B cell (primary cell): Measurements from ENCODE around the gene IFNAR2. TPM values are rescaled to one million over a fixed set of nuclear protein-coding genes. Genes with fewer than 3 reads are reported as not detected.
A peak's percentile ranks its signal among the peaks of the same experiment; 100 is the strongest.

Experiments
- ATAC-seq: fragments of 200-7000 bp; cut with Tn5 transposase; one replicate; pipeline ENCODE4 v1.10.0; 2021; ENCODE audit warnings: low read depth, mild to moderate bottlenecking, moderate number of reproducible peaks, moderate library complexity
- CTCF ChIA-PET: fragments of 350-600 bp; sonication (Branson Sonifier 250); formaldehyde crosslinking; loops from one replicate; lab custom pipeline; 2021; ENCODE audit warnings: antibody characterized with exemption, inconsistent platforms; lab: Charles Lee
- POLR2A ChIA-PET: fragments of 350-600 bp; sonication (Branson Sonifier 250); formaldehyde crosslinking; loops from one replicate; lab custom pipeline; 2021; ENCODE audit warnings: antibody characterized with exemption; lab: Charles Lee
- DNase-seq: peaks from one replicate; pipeline ENCODE4 v3.0.0; 2013
- H2AFZ ChIP-seq: 2 replicates; pipeline ENCODE4 v1.6.1; 2012; ENCODE audit warnings: mild to moderate bottlenecking, low read depth, low read length; ENCODE audit not compliant: insufficient read depth, poor library complexity, severe bottlenecking
- H3K27ac ChIP-seq, 2 donors: 1 replicate in 1 of 2; 2 replicates in 1 of 2; pipeline ENCODE4 v1.5.1; 2012 to 2013; ENCODE audit warnings: low read length in 2 of 2, mild to moderate bottlenecking in 2 of 2, moderate library complexity in 1 of 2
- H3K27me3 ChIP-seq, 4 experiments: fragments of 200-600 bp in 1 of 4; sonication (generic) in 1 of 4; replicated peaks in 1 of 4; 1 replicate in 2 of 4; 2 replicates in 2 of 4; pipeline versions ENCODE4 v1.6.1 to v1.7.0; 2013 to 2016; ENCODE audit warnings: low read length in 3 of 4, mild to moderate bottlenecking in 2 of 4, mixed read lengths in 1 of 4, moderate library complexity in 1 of 4; ENCODE audit not compliant: insufficient read depth in 4 of 4, control insufficient read depth in 3 of 4; ENCODE audit errors: control extremely low read depth in 1 of 4
- H3K36me3 ChIP-seq, 2 experiments: replicated peaks in 1 of 2; 1 replicate in 1 of 2; 2 replicates in 1 of 2; pipeline versions ENCODE4 v1.6.1 to v1.7.1; 2013; ENCODE audit warnings: low read length in 1 of 2; ENCODE audit not compliant: insufficient read depth in 2 of 2, control insufficient read depth in 1 of 2; ENCODE audit errors: control extremely low read depth in 1 of 2, extremely low read depth in 1 of 2
- H3K4me1 ChIP-seq, 2 donors: fragments of 200-600 bp in 1 of 2; sonication (generic) in 1 of 2; 1 replicate in 1 of 2; 2 replicates in 1 of 2; pipeline versions ENCODE4 v1.5.1 to v1.6.1; 2013 to 2017; ENCODE audit warnings: low read length in 2 of 2; ENCODE audit not compliant: control insufficient read depth in 2 of 2, insufficient read depth in 2 of 2
- H3K4me2 ChIP-seq: replicated peaks from 2 replicates; pipeline ENCODE3; 2012; ENCODE audit warnings: mild to moderate bottlenecking, low read depth, low read length; ENCODE audit not compliant: poor library complexity, severe bottlenecking
- H3K4me3 ChIP-seq, 5 experiments: fragments of 200-600 bp in 1 of 5; sonication (generic) in 1 of 5; 1 replicate in 3 of 5; 2 replicates in 2 of 5; pipeline versions ENCODE4 v1.5.1 to v1.7.0; 2011 to 2016; ENCODE audit warnings: low read length in 4 of 5, mild to moderate bottlenecking in 4 of 5, low read depth in 2 of 5, control low read depth in 1 of 5, moderate library complexity in 1 of 5; ENCODE audit not compliant: insufficient read depth in 1 of 5; ENCODE audit errors: control extremely low read depth in 1 of 5, extremely low read depth in 1 of 5
- H3K79me2 ChIP-seq: fragments of 200-600 bp; sonication (generic); one replicate; pipeline ENCODE4 v1.6.0; 2016; ENCODE audit warnings: low read length; ENCODE audit not compliant: control insufficient read depth, insufficient read depth
- H3K9ac ChIP-seq: fragments of 200-600 bp; sonication (generic); 2 replicates; pipeline ENCODE4 v1.6.1; 2017; ENCODE audit warnings: mild to moderate bottlenecking, low read length, moderate library complexity
- H3K9me3 ChIP-seq, 3 donors: one replicate each; pipeline versions ENCODE4 v1.6.1 to v1.7.1; 2013; ENCODE audit warnings: low read length in 2 of 3; ENCODE audit not compliant: control insufficient read depth in 2 of 3, insufficient read depth in 1 of 3; ENCODE audit errors: control extremely low read depth in 1 of 3
- H4K20me1 ChIP-seq: 2 replicates; pipeline ENCODE4 v1.6.0; 2012; ENCODE audit warnings: mild to moderate bottlenecking, low read length; ENCODE audit not compliant: insufficient read depth, control insufficient read depth, poor library complexity, severe bottlenecking
- H3K27ac Mint-ChIP-seq: one replicate; pipeline ENCODE4 v1.8.0; 2021; ENCODE audit warnings: mixed read lengths
- H3K27me3 Mint-ChIP-seq: one replicate; pipeline ENCODE4 v1.8.0; 2021; ENCODE audit warnings: mixed read lengths
- H3K4me1 Mint-ChIP-seq: one replicate; pipeline ENCODE4 v1.8.0; 2021; ENCODE audit warnings: mixed read lengths
- H3K4me3 Mint-ChIP-seq: one replicate; pipeline ENCODE4 v1.8.0; 2021; ENCODE audit warnings: mixed read lengths
- H3K9me3 Mint-ChIP-seq: one replicate; pipeline ENCODE4 v1.8.0; 2022; ENCODE audit warnings: mixed read lengths; ENCODE audit not compliant: insufficient read depth
- EZH2 ChIP-seq: IDR thresholded peaks from 2 replicates; pipeline ENCODE4 v1.6.1; 2012; ENCODE audit warnings: borderline replicate concordance, low read depth, mild to moderate bottlenecking, moderate library complexity, low read length; ENCODE audit not compliant: insufficient read depth, poor library complexity, severe bottlenecking
- WGBS: methylation state at CpG from one replicate; pipeline ENCODE4 v1.1.5; 2013; ENCODE audit warnings: missing lambda C conversion rate; ENCODE audit not compliant: insufficient coverage; 5-methylcytosine and 5-hydroxymethylcytosine counted together
- intact Hi-C: fragments of 100-400 bp; cut with micrococcal nuclease; formaldehyde crosslinking; loops from one replicate; pipeline ENCODE4 v1.10.0; 2022
- polyA plus RNA-seq: library from polyadenylated mRNA; depleted of rRNA; stranded (reverse); fragments of >200 nt; gene quantifications from 2 replicates; pipeline ENCODE4 v1.2.3, GENCODE V29; 2012
- total RNA-seq, 2 donors: library from RNA; stranded (reverse); fragments of 120-200 nt in 1 of 2; gene quantifications; 1 replicate in 1 of 2; 2 replicates in 1 of 2; pipeline versions ENCODE4 v1.2.3 to v1.2.4, GENCODE V29; 2013 to 2022
- TF ChIP-seq, protein P1 (sequence below): fragments of 200-600 bp; IDR thresholded peaks from one replicate; pipeline ENCODE4 v1.8.0; 2022; ENCODE audit warnings: antibody characterized with exemption, mild to moderate bottlenecking

The IFNAR2 gene
- total and polyA plus RNA-seq, 2 donors (not counting 1 experiment from before 2014, with no cell fraction given), result 33.0 to 45.0 TPM

DNA sequence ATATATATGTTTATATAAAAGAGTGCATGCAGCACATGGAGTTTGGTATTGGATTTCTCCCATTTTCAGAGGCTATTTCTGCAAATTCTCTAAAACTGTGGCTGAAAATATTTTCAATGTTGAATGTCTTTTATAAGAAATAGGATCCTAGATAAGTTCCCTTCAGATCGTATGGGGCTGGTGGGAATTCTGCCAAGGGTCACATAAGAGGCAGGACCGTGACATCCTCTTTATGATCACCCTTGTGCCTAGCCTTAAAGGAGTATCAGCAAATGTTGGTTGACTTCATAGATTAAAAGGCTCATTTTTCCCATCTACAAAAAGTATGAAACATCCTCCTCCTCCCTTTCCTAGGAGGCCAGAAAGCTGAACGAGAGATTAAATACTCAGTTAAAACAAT, 1.3 kb upstream of the IFNAR2 start:
- ATAC-seq (no peak), DNase-seq (no peak)
- Mint-ChIP-seq H3K4me1 (peaks cover 32% of the 10 kb centered on the region), H3K9me3 (no peaks in the 10 kb centered on the region), H3K4me3 (peak overlapping the region; percentile 44), H3K27ac (no peak overlapping the region), H3K27me3 (no peaks in the 10 kb centered on the region)
- TF ChIP-seq EZH2, result no peak
- TF ChIP-seq, protein P1, sequence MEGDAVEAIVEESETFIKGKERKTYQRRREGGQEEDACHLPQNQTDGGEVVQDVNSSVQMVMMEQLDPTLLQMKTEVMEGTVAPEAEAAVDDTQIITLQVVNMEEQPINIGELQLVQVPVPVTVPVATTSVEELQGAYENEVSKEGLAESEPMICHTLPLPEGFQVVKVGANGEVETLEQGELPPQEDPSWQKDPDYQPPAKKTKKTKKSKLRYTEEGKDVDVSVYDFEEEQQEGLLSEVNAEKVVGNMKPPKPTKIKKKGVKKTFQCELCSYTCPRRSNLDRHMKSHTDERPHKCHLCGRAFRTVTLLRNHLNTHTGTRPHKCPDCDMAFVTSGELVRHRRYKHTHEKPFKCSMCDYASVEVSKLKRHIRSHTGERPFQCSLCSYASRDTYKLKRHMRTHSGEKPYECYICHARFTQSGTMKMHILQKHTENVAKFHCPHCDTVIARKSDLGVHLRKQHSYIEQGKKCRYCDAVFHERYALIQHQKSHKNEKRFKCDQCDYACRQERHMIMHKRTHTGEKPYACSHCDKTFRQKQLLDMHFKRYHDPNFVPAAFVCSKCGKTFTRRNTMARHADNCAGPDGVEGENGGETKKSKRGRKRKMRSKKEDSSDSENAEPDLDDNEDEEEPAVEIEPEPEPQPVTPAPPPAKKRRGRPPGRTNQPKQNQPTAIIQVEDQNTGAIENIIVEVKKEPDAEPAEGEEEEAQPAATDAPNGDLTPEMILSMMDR, result no peak
- H3K79me2 ChIP-seq, result peaks cover 51% of the 10 kb centered on the region
- H3K36me3 ChIP-seq, result peaks cover 0 to 5% of the 10 kb centered on the region in 2 experiments
- ChIA-PET CTCF (interaction anchor here (0.7 kb wide), 1 partner anchor 134 kb away, joined by 4 read pairs; no protein-coding TSS in a partner anchor), POLR2A (no interaction called here)
- no peak overlapping the region for H3K4me2 ChIP-seq
- no peaks in the 10 kb centered on the region for H3K27me3 ChIP-seq
- no peak overlapping the region for H3K9ac ChIP-seq
- H2AFZ ChIP-seq, result no peak overlapping the region
- H3K4me3 ChIP-seq, result no peak overlapping the region
- H4K20me1 ChIP-seq, result peaks cover 6% of the 10 kb centered on the region
- H3K27ac ChIP-seq, result no peak overlapping the region
- H3K9me3 ChIP-seq, result no peaks in the 10 kb centered on the region
- H3K4me1 ChIP-seq, result peaks cover 29 to 30% of the 10 kb centered on the region in 2 donors
- intact Hi-C loops, result no loop called here
- no CpG with 5 or more reads among the region's 3 CpGs for WGBS

DNA sequence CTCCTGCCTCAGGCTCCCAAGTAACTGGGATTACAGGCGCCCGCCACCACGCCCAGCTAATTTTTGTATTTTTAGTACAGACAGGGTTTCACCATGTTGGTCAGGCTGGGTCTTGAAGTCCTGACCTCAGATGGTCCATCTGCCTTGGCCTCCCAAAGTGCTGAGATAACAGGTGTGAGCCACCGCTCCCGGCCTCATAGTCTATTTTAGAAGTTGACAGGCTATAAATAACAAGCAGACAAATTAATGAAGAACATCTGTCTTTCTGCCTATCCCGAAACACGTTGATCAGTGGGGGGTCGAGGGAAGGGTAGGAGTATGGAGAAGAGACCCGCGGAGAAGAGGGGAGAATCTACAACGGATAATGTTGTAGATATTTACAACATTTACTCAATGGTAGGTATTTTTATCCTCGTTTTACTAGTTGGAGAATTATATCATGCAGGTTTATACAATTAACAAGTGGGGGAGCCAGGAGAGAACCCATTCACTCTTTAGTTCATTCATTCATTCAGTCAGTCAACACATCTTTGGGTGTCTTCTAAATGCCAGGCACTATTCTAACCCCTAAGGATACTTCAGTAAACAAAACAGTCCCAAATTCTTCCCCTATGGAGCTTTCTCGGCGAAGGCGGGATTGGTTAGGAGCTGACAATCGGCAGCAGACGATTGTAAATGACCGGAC, 497 bp upstream of the IFNAR2 start:
- no peaks in the 10 kb centered on the region for H3K27me3 ChIP-seq
- Mint-ChIP-seq H3K4me3 (peak overlapping the region; percentile 92), H3K27ac (peak overlapping the region; percentile 89), H3K27me3 (no peaks in the 10 kb centered on the region), H3K4me1 (peaks cover 37% of the 10 kb centered on the region), H3K9me3 (no peaks in the 10 kb centered on the region)
- H3K4me2 ChIP-seq, result peak overlapping the region; percentile 80
- peak; percentile 2 for ATAC-seq
- peak overlapping the region; percentile 31 to 97 (median 85) for H3K4me3 ChIP-seq
- no peaks in the 10 kb centered on the region for H3K9me3 ChIP-seq
- H3K79me2 ChIP-seq, result peaks cover 59% of the 10 kb centered on the region
- WGBS, result 25% methylated on average over 8 of the region's 18 CpGs
- H3K36me3 ChIP-seq, result peaks cover 0 to 6% of the 10 kb centered on the region in 2 experiments
- peaks cover 30 to 31% of the 10 kb centered on the region in 2 donors for H3K4me1 ChIP-seq
- H2AFZ ChIP-seq, result peak overlapping the region; percentile 93
- peak overlapping the region; percentile 86 for H3K9ac ChIP-seq
- peak overlapping the region; percentile 20 to 84 for H3K27ac ChIP-seq
- DNase-seq, result no peak
- TF ChIP-seq EZH2, result no peak
- TF ChIP-seq, protein P1, result no peak
- ChIA-PET CTCF (interaction anchor here (1.0 kb wide), 1 partner anchor 32 kb away, joined by 3 read pairs; no protein-coding TSS in a partner anchor), POLR2A (no interaction called here)
- H4K20me1 ChIP-seq, result peaks cover 6% of the 10 kb centered on the region
- intact Hi-C loops, result loop anchor here (1.0 kb wide), 1 partner anchor 37 kb away; the partner anchor contains the start of gene IL10RB
